Bone marrow (tissue), 2 donors: ENCODE data around the gene CTAGE6.
"Not testable (repeated sequence)": the region's sequence is repeated elsewhere in the genome, so short reads cannot be mapped to it uniquely, and the experiment has no call there.

ENCODE experiments used
- DNase-seq, 2 donors: peaks; one replicate each; lab custom pipeline; 2025; lab: John Stamatoyannopoulos, UW

CTAGE6 gene

GRCh38 chr7:143715543-143716193, 41.8 kb downstream of the CTAGE6 start:
- not testable (repeated sequence) for DNase-seq

DNA sequence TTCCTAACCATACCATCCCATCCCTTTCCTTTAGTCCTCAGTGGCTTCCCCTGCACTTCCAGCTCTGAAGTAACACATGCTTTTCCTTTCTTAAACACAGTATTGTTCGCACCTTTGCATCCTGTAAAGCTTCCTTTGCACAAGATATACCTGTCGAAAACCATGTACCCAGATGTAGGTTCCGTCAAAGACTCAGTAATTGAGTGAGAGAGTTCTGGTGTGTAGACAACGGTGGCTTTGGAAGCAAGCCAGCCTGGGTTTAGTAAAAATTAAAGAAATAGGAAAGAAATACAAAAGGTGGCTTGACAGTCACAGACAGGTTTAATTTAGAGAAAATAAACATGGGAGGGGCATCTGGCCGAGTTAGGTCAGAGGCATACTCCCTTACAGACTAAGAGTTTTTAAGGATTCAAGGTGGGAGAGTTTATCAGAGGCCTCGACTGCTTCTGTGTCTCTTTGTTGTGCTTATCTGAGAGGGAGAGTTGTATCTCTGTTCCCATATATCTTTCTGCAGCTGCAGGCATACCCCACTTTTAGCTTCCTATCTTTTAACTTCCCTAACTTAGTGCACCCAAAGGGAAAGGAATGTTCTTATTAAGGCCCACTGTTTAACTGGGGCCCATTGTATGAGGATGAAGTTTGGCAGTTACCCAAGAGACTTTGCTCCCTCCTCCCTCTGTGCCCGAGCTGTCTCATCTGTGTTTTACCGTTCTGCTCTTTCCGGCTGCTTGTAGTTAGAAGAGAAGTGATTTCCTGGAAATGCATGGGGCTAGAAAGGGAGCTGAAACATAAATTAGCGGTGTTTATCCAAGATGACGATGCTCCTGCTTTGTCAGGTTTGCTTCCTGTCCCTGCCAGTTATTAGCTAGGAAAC, 42.7 kb downstream of the CTAGE6 start:
- DNase-seq = not testable (repeated sequence)

DNA sequence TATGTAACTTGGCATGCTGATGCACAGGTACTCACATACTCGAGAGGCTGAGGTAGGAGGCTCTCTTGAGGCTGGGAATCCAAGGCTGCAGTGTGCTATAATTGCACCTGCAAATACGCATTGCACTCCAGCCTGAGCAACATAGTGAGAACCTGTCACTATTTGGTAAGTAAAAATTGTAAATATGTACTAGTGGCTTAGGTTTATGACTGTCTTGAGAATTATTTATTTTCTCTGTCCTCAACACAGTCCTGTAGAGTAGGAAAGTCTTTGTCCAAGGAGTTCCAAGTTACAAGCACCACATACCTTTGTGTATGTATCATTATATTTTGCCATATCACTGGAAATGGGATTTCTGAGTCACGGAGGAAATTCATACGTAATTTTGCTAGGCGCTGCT, 45.1 kb downstream of the CTAGE6 start:
- DNase-seq = not testable (repeated sequence)

DNA sequence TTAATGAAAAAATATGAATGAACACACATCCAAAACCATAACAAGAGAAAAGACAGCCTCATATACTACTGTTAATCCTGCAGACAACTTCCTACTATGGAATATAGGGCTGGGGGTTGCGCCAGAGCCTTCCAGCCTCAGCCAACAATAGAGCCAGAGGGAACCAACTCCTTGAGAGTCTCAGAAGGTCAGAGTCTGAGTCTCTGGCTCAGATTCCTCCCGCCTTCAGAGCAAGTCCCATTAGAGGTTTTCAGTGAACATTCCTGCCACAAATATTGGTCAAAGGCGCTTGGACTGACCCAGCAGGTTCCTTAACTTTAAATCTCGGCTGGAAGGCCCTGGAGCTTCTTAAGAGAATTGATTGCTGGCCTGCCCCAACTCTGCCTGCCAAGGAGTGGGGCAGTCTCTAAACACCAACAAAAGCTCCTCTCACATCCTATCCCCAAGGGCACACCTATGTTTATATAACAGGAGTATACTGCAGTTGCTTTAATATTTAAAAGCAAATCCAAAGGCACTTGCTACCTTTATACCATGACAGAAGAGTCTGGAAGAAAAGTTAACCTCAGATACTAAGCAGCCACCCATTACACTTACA, 45.7 kb downstream of the CTAGE6 start:
- not testable (repeated sequence) for DNase-seq

GRCh38 chr7:143709895-143710294, 47.6 kb downstream of the CTAGE6 start:
- not testable (repeated sequence) for DNase-seq
